ENCODE measurements around the gene ZBTB7C.
"Not testable (repeated sequence)": the region's sequence is repeated elsewhere in the genome, so short reads cannot be mapped to it uniquely, and the experiment has no call there.

Gene ZBTB7C

DNA sequence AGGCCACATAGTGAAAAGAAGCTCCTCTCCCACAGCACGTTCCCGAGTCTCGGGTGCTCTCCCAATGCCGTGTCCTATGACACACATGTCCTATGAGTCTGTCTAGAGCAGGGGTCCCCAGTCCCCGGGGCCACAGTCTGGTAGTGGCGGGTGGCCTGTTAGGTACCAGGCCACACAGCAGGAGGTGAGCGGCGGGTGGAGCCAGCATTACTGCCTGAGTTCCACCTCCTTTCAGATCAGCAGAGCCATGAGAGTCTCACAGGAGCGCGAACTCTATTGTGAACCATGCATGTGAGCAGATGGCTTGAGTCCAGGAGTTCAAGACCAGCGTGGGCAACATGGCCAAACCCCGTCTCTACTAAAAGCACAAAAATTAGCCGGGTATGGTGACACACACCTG is 112.6 kb downstream of the ZBTB7C start:
- no peak for DNase-seq (ENCODE audit: low read depth in 2 of 2)

DNA sequence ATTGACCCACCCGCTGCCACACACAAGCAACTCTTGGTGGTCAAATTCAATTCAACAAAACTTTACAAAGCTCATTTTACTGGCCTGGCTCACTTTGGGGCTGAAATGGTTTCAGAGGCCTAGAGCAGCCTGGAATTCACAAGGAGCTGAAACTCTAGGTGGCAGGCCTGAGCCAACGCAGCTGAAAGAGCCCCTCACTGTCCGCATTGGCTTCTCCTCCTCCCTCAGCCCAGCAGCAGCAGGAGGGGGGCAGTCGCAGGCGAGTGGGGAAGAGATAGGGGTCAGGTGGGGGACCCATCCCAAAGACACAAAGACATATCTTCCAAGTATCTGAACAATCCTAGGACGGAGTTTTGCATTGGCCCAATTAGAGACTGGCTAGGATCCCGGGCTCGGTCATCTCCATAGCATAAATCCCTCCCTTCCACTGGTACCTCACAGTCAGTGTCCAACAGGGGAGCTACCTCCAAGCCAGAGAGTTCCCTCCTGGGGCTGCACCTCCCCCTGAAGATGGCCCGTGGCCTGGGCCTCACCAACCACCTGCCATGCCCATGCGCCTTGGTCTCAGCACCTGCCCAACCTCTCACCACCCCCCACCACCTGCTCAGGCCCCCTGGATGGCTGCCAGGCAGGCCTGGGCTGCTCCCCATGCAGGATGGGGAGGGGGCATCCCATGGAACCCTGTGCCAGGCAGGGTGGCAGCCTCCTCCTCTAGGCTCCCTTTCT is 113.4 kb downstream of the ZBTB7C start:
- DNase-seq (ENCODE audit: low read depth in 2 of 2), result no peak

DNA sequence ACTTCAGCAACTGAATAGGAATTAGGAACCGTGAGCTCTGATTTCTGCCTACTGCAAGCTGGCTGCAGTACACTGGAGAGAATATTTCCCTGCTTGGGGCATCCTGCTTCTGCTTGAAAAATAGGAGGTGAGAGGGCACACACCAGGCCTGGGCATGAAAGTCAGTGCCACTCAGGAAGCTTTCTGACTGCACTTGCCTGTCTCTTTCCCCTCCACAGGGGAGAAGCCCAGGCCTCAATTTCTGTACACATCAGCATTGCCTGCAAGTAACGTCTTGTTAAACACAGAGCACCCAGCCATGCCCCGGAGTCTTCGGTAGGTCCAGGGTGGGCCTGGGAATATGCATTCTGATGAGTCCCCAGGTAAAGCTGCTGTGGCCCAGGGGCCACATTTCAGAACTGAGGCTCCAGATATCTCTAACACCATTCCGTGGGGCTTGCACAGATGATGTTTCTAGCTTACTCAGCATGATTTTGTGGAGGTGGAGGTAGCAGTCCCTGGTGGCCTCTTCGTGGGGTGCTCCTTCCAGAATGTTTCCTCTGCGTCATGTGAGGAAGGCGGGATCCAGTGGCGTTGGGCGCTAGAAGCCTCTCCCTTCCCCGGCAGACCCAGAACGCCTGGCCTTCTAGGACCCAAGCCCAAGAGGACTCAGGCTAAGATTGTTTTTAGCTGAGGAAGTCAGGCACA is 114.1 kb downstream of the ZBTB7C start:
- DNase-seq (ENCODE audit: low read depth in 2 of 2), result no peak

DNA sequence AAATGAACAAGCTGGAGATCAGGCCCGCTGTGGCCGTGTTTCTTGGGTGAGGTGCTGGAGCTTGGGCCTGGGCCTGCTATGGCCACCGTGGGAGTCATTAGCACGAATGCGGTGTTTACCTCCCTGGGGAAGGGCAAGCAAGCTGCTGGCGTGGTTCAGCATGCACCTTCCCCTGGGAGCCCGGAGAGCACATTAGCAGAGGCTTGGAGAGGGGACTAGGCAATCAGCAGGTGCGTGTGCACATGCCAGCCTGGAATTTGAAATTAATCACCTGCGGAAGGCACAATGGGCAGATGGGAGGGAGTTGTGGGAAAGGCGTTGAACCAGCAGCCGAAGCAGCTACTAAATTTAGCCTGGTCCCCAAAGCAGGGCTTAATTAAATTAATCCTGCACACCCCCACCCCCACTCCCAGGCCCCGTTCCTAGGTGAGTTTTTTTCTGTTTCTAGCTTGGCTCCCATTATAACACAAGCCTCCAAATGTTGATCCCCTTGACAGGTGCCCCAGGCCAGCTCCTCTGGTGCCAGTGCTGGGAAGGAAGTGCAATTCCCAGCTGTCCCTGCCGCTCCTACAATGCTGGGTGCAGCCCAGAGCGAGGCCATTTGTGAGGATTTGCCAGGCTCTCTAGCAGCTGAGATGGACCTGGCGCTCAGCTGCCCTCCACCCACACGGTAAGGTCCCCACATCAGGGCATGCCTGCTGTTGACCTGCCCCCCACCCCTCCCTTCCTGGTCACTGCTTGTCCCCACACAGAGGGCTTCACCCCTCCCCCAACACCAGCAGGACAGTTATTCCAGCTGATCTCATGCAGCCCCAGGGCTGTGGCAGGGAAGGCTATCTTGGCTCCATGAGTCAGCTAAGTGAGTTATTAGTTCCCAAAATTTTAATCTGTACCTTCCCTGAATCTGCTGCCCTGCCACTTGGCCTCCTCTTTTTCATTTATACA is 115.0 kb downstream of the ZBTB7C start:
- no peak for DNase-seq (ENCODE audit: low read depth in 2 of 2)

DNA sequence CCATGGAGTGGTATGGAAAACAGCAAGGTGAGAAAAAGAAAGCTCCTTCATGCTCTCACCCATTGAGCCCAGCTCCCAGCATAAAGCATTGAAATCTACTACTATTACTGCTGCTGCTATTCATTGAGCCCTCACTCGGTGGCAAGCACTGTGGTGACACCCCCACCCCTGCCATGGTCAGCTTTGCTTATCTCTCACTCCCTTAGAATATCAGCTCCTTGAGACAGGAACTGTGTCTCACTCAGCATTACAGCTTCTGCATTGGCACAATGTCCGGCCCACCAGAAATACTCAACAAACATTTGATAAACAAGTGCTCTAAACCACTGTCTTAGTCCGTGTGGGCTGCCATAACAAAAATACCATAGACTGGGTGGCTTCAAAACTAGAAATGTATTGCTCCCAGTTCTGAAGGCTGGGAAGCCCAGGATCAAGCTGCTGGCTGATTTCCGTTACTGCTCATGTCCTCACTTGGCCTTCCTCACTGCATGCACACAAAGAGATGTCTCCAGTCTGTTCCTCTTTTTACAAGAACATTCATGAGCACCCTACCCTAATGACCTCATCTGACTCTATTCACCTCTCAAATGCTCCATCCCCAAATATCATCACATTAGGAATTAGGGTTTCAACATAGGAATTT is 116.3 kb downstream of the ZBTB7C start:
- no peak for DNase-seq (ENCODE audit: low read depth in 2 of 2)

DNA sequence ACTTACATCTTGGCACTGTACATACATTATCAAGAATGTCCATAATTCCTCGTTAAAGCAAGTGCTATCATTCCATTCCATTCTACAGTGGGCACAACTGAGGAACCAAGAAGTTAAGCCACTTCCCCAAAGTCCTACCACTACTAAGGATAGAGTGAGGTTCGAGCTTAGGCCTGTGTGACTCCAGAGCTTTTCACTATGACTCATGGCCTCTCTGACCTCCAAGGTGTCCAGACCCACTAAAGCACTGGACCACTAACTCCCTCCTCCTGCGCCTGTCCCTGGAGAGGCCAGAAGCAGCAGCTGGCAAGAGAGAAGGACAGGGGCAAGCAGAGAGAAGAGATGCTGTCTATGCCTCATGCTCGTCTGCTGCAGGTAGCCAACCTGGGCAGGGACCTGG is 117.0 kb downstream of the ZBTB7C start:
- no peak for DNase-seq (ENCODE audit: low read depth in 2 of 2)

DNA sequence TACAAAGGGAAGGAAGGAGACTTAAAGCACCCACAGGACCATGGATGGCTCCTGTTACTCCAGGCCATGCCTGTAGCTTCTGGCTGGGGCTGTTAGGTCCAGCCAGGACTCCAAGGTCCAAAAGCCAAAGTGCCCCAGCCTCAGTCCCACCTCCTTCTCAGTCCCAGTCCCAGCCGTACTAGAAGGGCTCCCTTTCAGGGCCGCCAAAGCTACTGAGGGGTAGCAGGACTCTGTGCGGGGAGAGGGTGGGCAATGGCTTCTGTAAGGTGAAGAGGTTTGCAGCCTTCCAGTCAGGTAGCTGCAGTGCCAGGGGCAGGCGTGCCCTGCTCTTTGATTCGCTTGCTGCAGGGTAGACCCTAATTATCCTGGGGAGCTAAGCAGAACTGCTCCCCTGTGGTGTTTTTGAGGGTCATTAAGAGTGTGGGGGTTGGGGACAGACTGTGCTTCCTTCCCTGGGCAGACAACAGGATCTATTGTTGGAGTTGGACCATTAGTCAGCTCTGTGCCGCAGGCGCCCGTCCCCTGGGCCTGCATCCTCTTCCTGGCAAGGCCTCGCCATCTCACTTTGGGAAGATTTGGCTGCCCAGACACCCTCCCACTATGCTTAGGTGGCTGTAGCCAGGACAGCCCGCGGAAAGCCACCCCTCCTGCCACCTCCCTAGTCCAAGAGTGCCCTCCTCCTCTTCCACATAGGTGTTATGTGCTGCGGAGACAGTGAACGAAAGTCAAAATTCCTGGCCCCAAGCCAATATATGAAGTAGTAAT is 118.8 kb downstream of the ZBTB7C start:
- no peak for DNase-seq (ENCODE audit: low read depth in 2 of 2)

DNA sequence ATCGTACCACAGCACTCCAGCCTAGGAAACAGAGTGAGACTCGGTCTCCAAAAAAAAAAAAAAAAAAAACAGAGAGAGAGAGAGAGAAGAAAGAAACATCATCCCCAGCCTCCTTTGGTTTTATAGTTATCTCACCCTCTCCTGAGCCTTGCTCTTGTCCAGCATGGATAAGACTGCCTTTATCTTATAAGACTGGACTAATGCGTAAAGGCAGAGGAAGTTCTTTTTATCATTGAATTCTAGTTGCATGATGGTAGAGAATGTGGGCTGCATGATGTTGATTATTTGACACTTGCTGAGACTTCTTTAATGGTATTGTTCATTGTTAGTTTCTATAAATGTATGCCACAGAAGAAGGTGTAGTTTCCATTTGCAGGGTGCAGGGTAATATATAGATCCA is 124.4 kb downstream of the ZBTB7C start:
- DNase-seq (ENCODE audit: low read depth in 2 of 2), result no peak

DNA sequence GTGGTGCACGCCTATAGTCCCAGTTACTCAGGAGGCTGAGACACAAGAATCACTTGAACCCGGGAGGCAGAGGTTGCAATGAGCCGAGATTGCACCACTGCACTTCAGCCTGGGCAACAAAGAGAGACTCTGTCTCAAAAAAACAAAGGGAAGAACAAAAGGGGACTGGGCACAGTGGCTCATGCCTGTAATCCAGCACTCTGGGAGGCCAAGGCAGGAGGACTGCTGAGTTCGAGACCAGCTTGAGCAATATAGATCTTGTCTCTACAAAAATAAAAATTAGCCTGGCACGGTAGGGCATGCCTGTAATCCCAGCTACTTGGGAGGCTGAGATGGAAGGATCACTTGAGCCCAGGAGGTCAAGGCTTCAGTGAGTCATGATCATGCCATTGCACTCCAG is 125.2 kb downstream of the ZBTB7C start:
- DNase-seq (ENCODE audit: low read depth in 2 of 2), result not testable (repeated sequence)

DNA sequence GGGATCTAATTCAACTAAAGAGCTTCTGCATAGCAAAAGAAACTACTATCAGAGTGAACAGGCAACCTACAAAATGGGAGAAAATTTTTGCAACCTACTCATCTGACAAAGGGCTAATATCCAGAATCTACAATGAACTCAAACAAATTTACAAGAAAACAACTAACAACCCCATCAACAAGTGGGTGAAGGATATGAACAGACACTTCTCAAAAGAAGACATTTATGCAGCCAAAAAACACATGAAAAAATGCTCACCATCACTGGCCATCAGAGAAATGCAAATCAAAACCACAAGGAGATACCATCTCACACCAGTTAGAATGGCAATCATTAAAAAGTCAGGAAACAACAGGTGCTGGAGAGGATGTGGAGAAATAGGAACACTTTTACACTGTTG is 127.7 kb downstream of the ZBTB7C start:
- not testable (repeated sequence) for DNase-seq (ENCODE audit: low read depth in 2 of 2)

DNA sequence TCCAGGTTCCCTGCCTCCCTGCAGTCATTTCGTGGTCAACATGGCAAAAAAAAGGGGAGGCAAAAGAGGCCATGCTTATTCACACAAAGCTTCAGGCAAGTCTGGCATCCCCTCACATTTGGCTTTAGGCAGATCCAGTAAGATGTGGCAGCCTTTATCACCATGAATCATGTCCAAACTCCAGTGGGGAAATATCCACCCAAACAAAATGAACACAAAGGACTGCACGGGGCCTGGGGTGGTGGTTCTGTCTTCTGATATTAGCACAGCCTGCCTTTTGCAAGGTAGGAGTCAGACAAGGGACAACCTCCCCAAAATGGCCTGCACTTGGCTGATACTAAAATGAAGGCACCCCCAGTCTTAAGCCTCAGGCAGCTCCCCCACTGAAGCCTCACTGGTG is 129.9 kb downstream of the ZBTB7C start:
- DNase-seq (ENCODE audit: low read depth in 2 of 2), result no peak

DNA sequence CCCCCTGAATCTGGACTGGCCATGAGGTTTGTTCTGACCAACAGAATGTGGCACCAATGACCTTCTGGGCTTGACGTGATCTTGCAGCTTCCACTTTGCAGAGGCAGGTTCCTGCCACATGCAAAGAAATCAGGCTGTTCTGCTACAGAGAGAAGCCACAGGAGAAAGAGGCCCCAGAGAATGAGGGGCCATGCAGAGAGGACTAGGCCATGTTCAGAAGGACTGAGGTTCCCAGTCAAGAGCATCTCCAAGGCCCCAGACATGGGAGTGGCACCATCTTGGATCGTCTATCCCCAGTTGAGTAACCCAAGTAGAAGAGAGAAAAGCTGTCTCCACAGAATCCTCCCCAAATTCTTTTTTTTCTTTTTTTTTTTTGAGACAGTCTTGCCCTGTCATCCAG is 131.1 kb downstream of the ZBTB7C start:
- DNase-seq (ENCODE audit: low read depth in 2 of 2), result no peak

DNA sequence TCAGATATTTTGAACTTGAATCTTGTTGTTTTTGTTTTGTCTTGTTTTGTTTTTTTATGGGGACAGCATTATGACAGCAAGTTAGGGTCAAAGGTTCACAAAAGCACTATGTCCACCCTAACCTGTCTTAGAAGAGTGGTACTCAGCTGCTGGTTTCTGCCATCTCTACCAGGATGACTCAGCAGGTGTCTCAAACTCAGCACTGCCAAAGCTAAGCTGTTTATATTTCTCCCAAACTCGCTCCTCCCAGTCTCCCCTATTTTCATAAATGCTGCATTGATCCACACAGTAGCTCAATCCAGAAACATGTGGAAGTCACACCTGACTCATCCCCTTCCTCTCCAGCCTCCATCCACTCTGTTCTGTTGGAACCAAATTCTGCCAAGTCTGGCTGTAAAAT is 134.9 kb downstream of the ZBTB7C start:
- no peak for DNase-seq (ENCODE audit: low read depth in 2 of 2)

DNA sequence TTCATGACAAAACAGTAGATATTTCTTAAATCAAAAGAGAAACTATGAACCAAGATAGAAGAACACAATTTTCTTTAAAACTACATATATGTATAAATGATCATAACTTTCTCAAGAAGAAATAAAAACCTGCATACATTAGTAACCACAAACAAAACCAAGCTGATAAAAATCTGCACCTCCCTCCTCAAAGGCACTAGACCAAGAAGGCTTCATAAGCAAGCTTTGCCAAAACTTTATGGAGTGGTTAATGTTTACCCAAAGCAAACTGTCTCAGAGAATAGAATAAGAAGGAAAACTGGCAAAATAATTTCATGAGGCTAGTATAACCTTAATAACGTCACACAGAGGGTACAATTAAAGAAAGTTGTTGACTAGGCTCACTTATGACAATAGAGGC is 138.3 kb downstream of the ZBTB7C start:
- DNase-seq (ENCODE audit: low read depth in 2 of 2), result no peak

DNA sequence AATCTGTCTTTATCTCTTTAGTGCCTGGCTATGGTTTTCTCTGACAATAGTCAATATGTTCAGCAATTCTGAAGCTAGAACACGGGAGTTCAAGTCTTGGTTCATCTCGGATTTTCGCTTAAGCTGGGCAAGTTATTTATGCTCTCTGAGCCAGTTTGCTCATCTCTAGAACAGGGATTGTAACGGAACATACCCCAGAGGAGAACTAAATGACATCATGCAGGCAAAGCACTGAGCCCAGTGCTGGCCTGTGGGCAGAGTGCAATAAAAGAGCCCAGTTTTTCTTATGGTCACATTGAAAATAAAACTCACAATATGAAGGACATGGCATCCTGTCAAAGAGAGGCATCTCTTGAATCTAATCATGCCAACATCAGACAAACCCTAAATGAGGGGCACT is 143.9 kb downstream of the ZBTB7C start:
- DNase-seq (ENCODE audit: low read depth in 2 of 2), result no peak

DNA sequence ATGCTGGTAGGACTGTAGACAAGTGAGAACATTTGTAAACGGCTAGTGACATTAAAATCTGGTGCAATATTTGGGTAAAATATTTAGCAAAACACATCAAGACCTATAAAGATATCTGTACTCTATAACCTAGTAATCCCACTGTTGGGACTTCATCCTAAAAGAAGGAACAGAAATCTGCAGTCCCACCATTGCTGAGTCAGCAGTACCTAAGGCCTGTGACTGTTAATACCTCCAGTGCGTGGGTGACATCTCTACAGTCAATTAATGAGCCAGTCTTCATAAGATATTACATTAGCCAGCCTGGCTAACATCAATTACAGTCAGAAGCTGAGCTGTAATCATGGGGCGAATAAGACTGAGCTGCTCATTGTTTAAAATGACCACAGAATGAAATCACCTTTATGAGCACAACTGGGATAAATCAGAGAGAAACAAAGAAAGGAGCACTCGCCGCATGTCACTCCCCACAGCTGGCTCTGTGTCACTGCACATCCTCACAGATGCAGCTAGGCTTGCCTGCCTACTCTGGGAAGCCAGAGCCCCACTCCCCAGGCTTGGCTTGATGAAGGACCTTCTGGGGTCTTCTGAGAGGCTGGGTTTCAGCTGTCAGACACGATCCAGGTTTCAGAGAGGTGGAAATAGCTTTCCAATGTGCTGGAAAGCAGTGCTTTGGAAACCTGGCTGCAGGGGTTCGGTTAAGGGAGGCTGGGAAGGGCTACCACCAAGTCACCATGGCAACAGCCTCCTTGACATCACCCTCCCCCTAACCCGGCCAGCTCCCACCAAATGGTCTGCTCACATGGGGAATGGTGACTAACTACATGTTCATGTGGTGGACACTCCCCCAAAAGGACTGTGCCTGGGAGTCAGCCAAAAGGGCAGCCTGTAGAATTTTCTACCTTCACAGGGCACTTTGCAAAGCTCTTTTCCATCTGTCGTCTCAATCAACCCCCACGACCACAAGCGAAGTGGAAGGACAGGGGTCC is 145.0 kb downstream of the ZBTB7C start:
- DNase-seq (ENCODE audit: low read depth in 2 of 2), result no peak

DNA sequence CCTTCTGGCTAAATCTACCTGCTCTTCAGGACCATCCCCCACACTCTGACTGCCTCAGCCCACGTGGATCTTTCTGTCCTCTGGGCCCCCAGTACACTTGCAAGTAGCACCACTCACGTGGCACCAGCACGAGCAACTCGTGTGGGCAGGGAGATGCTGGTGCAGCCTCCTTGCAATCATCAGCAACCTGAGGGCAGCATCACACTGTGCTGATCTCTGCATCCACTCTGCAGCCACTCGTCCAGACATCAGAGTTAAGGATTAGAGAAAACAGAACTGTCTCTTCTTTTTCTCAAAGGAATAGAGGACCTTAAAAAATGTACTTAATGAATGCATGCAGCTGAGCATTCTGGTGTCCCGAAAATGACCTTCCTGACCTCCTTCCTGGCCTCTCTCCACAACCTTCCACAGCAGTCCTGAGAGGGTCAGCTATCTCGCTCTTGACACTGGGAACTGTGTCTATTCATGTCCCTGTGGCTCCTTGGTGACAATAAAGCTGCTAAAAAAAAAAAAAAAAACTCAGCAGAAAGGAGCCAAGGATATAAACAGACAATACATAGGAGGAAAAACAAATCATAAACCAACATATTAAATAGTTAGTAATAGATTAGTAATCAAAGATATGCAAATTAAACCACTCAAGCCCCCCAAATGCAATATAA is 145.9 kb downstream of the ZBTB7C start:
- DNase-seq (ENCODE audit: low read depth in 2 of 2), result no peak

DNA sequence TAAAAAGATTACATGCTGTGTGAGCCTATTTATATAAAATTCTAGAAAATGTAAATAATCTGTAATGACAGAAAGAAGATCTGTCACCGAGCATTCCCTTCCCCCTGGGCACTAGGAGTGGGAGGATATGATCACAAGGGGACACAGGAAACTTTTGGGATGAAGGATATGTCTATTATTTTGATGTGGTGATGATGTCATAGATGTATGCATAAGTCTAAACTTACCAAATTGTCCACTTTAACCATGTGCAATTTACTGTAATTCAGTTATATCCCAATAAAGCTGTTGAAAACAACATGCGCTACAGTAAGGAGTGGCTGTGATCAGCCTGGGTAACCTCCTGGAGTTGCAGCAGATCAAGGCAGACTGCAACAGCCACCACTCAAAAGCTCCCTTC is 148.9 kb downstream of the ZBTB7C start:
- no peak for DNase-seq (ENCODE audit: low read depth in 2 of 2)

DNA sequence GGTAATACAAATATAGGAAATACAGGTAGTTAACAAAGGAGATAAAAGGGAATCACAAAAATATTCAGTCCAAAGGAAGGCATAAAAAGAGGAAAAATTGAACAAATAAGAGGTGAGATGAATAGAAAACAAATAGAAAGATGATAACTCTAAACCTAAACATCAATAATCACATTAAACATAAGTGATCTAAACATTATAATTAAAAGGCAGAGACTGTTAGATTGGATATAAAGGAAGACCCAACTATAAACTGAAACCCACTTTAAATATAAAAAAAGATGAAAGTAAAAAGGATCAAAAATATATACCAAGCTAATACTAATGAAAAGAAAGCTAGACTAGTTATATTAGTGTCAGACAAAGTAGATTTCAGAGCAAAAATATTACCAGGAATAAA is 152.3 kb downstream of the ZBTB7C start:
- no peak for DNase-seq (ENCODE audit: low read depth in 2 of 2)
